Measurements from ENCODE around the gene CXXC1.
"Not testable (repeated sequence)": the region's sequence is repeated elsewhere in the genome, so short reads cannot be mapped to it uniquely, and the experiment has no call there.

Gene CXXC1

GRCh38 chr18:50274044-50274442 is 13.4 kb downstream of the CXXC1 start:
- no peak for DNase-seq (ENCODE audit: low read depth in 2 of 2)

DNA sequence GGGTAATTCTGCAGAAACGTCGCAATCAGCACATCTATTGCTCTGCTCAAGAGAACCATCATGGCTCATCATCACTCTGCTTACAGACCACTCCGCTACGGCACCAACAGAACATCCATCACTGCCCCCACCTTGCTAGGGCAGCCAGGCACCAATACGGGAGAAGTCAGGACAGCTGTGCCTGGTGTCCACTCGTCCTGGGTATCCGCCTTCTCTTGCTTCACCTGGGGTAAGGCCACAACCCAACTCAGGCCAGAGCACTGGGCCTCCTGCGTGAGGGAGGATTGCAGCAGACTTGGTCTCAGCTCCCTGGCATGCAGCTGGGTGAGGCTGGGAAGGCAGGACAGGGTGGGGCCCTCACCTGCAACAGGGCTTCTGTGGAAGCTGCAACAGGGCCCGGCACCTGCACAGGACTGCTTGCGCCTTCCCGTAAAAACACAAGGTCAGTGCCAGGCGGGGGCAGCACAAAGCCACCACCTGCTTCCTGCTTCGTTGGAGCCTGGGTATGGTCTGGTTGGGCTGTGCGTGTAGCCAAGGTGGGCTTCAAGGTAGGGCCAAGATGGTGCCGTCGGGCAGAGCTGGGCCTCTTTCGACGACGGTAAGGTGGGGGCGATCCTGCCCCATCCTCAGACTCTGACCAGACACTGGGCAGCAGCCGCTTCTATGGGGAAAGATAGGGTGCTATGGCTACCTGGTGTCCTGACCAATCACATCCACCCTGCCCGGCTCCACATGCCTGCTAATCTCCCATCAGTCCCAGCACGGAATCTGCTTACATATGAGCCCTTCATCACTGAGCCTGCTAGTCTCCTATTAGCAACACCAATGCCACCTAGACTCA is 14.1 kb downstream of the CXXC1 start:
- DNase-seq (ENCODE audit: low read depth in 2 of 2), result no peak

GRCh38 chr18:50272568-50272967 is 14.9 kb downstream of the CXXC1 start:
- no peak for DNase-seq (ENCODE audit: low read depth in 2 of 2)

- DNase-seq (ENCODE audit: low read depth in 2 of 2), result peak; percentile 63 to 64
Observed at GRCh38 chr18:50268022-50268747, 19.3 kb downstream of the CXXC1 start.

DNA sequence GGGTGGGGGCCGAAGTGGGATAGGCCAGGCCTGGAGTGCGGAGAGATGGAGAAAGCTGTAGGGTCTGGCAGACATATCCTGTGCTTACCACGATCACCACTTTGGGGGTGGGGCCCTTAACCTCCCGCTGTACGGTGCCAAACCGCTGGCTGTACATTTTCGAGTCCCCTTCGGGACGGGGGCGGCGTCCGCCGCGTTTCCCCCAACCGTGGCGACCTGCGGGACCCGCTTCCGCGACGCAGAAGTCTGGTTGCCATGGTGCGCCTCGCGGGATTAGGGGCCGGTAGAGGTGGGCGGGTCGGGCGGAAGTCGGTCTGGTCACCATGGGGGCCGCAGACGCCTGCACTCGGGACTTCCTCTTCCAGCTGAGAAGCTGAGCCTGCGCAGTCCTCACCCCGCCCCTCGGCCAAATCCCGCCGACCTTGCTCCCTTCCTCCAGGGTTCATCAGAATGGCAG is 21.2 kb downstream of the CXXC1 start, which contains the start of gene CFAP53:
Gene CFAP53 (minus strand): TSS at position 248 of the 457 bp plus-strand sequence. CDS start 91 bp downstream, at position 157.
- DNase-seq (ENCODE audit: low read depth in 2 of 2), result peak; percentile 74 to 78

GRCh38 chr18:50262977-50263376 is 24.5 kb downstream of the CXXC1 start:
- DNase-seq (ENCODE audit: low read depth in 2 of 2), result no peak

DNA sequence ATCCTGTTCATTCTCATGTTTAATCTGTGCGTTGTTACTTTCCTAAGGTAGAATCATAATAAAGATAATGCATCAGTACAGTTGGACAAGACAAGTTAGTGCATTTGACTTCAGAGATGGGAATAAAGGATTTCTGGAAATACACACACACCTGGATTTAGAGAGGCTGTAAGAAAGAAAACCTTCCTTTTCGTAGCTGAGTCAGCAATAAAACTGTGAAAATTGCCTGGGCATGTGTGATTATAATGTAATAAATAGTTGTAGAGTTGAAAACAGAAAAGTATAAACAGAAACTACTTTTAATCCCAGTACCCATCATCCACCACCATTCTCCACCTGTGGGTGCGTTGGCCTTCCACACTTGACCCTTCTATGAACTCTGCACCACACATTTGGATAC is 36.6 kb downstream of the CXXC1 start:
- DNase-seq (ENCODE audit: low read depth in 2 of 2), result no peak

- no peak for DNase-seq (ENCODE audit: low read depth in 2 of 2)
Observed at GRCh38 chr18:50249576-50249975, 37.9 kb downstream of the CXXC1 start.

GRCh38 chr18:50247561-50247960 is 39.9 kb downstream of the CXXC1 start:
- DNase-seq (ENCODE audit: low read depth in 2 of 2), result no peak

- DNase-seq (ENCODE audit: low read depth in 2 of 2), result not testable (repeated sequence)
Observed at GRCh38 chr18:50241768-50242167, 45.7 kb downstream of the CXXC1 start.

- DNase-seq (ENCODE audit: low read depth in 2 of 2), result no peak
Observed at GRCh38 chr18:50240080-50240563, 47.4 kb downstream of the CXXC1 start.

GRCh38 chr18:50232419-50232818 is 55.1 kb downstream of the CXXC1 start:
- no peak for DNase-seq (ENCODE audit: low read depth in 2 of 2)
